Measurements from ENCODE around the gene CRK.

Gene CRK

GRCh38 chr17:1414634-1415033 is 41.4 kb downstream of the CRK start:
- no peak for ATAC-seq
- TF ChIP-seq BACH2 (CRISPR knock-in tag; IDR thresholded peaks at IDR 0.05; ENCODE audit: borderline replicate concordance) = no peak
- TF ChIP-seq RARB (CRISPR knock-in tag; IDR thresholded peaks at IDR 0.05) = no peak
- no peak for TF ChIP-seq ARNTL (CRISPR knock-in tag; IDR thresholded peaks at IDR 0.05; ENCODE audit: borderline replicate concordance, low read depth)
- no peak for TF ChIP-seq CSRNP3 (CRISPR knock-in tag; IDR thresholded peaks at IDR 0.05)
- TF ChIP-seq PATZ1 (CRISPR knock-in tag; IDR thresholded peaks at IDR 0.05; ENCODE audit: borderline replicate concordance) = no peak
- no peak for TF ChIP-seq SNAI2 (CRISPR knock-in tag; IDR thresholded peaks at IDR 0.05)
- no peak for TF ChIP-seq TSHZ2 (CRISPR knock-in tag; IDR thresholded peaks at IDR 0.05)
- TF ChIP-seq ZNF8 (CRISPR knock-in tag; IDR thresholded peaks at IDR 0.05) = no peak
- TF ChIP-seq ISL1 (CRISPR knock-in tag; IDR thresholded peaks at IDR 0.05) = no peak
- no peak for TF ChIP-seq ESRRG (CRISPR knock-in tag; IDR thresholded peaks at IDR 0.05)
- no peak for TF ChIP-seq ZNF565 (CRISPR knock-in tag; conservative IDR thresholded peaks at IDR 0.05; ENCODE audit: low read depth)
- TF ChIP-seq TCF4 (CRISPR knock-in tag; IDR thresholded peaks at IDR 0.05; ENCODE audit: borderline replicate concordance) = no peak
- no peak for TF ChIP-seq ZFP30 (CRISPR knock-in tag; IDR thresholded peaks at IDR 0.05)
- no peak for TF ChIP-seq GLIS3 (CRISPR knock-in tag; IDR thresholded peaks at IDR 0.05)
- TF ChIP-seq CSDC2 (CRISPR knock-in tag; IDR thresholded peaks at IDR 0.05) = no peak
- no peak for TF ChIP-seq CREB5 (CRISPR knock-in tag; IDR thresholded peaks at IDR 0.05; ENCODE audit: low read depth)
- no peak for TF ChIP-seq OSR1 (CRISPR knock-in tag; IDR thresholded peaks at IDR 0.05)
- no peak for TF ChIP-seq ZFP3 (CRISPR knock-in tag; IDR thresholded peaks at IDR 0.05)
- no peak for TF ChIP-seq ZNF70 (CRISPR knock-in tag; IDR thresholded peaks at IDR 0.05)
- TF ChIP-seq TOX (CRISPR knock-in tag; IDR thresholded peaks at IDR 0.05; ENCODE audit: borderline replicate concordance) = no peak

- no peak for TF ChIP-seq PPARA (CRISPR knock-in tag; IDR thresholded peaks at IDR 0.05; ENCODE audit: borderline replicate concordance)
- no peak for TF ChIP-seq ZNF70 (CRISPR knock-in tag; IDR thresholded peaks at IDR 0.05)
- no peak for TF ChIP-seq SNAI2 (CRISPR knock-in tag; IDR thresholded peaks at IDR 0.05)
- TF ChIP-seq CREB5 (CRISPR knock-in tag; IDR thresholded peaks at IDR 0.05; ENCODE audit: low read depth) = no peak
- no peak for ATAC-seq
Measured at GRCh38 chr17:1414001-1414574, 41.9 kb downstream of the CRK start.

- ATAC-seq = peak; percentile 47
- TF ChIP-seq SNAI2 (CRISPR knock-in tag; IDR thresholded peaks at IDR 0.05) = no peak
- no peak for TF ChIP-seq GLIS3 (CRISPR knock-in tag; IDR thresholded peaks at IDR 0.05)
- no peak for TF ChIP-seq RARB (CRISPR knock-in tag; IDR thresholded peaks at IDR 0.05)
- TF ChIP-seq BACH2 (CRISPR knock-in tag; IDR thresholded peaks at IDR 0.05; ENCODE audit: borderline replicate concordance) = no peak
- TF ChIP-seq ZFP30 (CRISPR knock-in tag; IDR thresholded peaks at IDR 0.05) = no peak
Measured at GRCh38 chr17:1413281-1413791, 42.7 kb downstream of the CRK start.

Data from SK-N-SH treated with all-trans-retinoic acid at 6 μM for 48 hours (cell line).